Endothelial cell (in vitro differentiated cells): ENCODE data around the gene NTRK2. TPM values are rescaled to one million over a fixed set of nuclear protein-coding genes. Genes with fewer than 3 reads are reported as not detected.

Experiments used
- DNase-seq: peaks from one replicate; pipeline ENCODE4 v3.0.0; 2021; ENCODE audit warnings: low spot score
- H3K27ac Mint-ChIP-seq: one replicate; pipeline ENCODE4 v1.8.0; 2021; ENCODE audit warnings: mixed read lengths, inconsistent platforms; ENCODE audit not compliant: unreplicated experiment
- H3K27me3 Mint-ChIP-seq: one replicate; pipeline ENCODE4 v1.8.0; 2021; ENCODE audit warnings: mild to moderate bottlenecking, moderate library complexity, mixed read lengths, inconsistent platforms; ENCODE audit not compliant: unreplicated experiment
- H3K36me3 Mint-ChIP-seq: one replicate; pipeline ENCODE4 v1.8.0; 2021; ENCODE audit warnings: mild to moderate bottlenecking, low read depth, mixed read lengths, inconsistent platforms; ENCODE audit not compliant: unreplicated experiment
- H3K4me1 Mint-ChIP-seq: one replicate; pipeline ENCODE4 v1.8.0; 2021; ENCODE audit warnings: mild to moderate bottlenecking, mixed read lengths, inconsistent platforms; ENCODE audit not compliant: unreplicated experiment
- H3K4me3 Mint-ChIP-seq: one replicate; pipeline ENCODE4 v1.8.0; 2021; ENCODE audit warnings: mild to moderate bottlenecking, mixed read lengths, inconsistent platforms; ENCODE audit not compliant: unreplicated experiment
- H3K9me3 Mint-ChIP-seq: one replicate; pipeline ENCODE4 v1.8.0; 2021; ENCODE audit warnings: mixed read lengths, inconsistent platforms; ENCODE audit not compliant: unreplicated experiment
- total RNA-seq: library from RNA; stranded (reverse); fragmentation: NEBNext Ultra II Directional; extraction: Animal tissue kit (Norgen Biotek cat#: 25700); gene quantifications from one replicate; pipeline ENCODE4 v1.2.1, GENCODE V29; 2021; ENCODE audit not compliant: unreplicated experiment
- TF ChIP-seq, protein P1 (sequence below): fragments of 200-600 bp; sonication (generic); IDR thresholded peaks from one replicate; pipeline ENCODE4 v1.5.0; 2021; ENCODE audit warnings: antibody characterized with exemption; ENCODE audit not compliant: unreplicated experiment

NTRK2 gene
- total RNA-seq, 1 donor from 2014 or later, result not detected

- Mint-ChIP-seq H3K27ac (no peak overlapping the region), H3K9me3 (no peaks in the 10 kb centered on the region), H3K36me3 (no peaks in the 10 kb centered on the region), H3K27me3 (no peaks in the 10 kb centered on the region), H3K4me3 (no peak overlapping the region), H3K4me1 (no peaks in the 10 kb centered on the region)
- TF ChIP-seq, protein P1, sequence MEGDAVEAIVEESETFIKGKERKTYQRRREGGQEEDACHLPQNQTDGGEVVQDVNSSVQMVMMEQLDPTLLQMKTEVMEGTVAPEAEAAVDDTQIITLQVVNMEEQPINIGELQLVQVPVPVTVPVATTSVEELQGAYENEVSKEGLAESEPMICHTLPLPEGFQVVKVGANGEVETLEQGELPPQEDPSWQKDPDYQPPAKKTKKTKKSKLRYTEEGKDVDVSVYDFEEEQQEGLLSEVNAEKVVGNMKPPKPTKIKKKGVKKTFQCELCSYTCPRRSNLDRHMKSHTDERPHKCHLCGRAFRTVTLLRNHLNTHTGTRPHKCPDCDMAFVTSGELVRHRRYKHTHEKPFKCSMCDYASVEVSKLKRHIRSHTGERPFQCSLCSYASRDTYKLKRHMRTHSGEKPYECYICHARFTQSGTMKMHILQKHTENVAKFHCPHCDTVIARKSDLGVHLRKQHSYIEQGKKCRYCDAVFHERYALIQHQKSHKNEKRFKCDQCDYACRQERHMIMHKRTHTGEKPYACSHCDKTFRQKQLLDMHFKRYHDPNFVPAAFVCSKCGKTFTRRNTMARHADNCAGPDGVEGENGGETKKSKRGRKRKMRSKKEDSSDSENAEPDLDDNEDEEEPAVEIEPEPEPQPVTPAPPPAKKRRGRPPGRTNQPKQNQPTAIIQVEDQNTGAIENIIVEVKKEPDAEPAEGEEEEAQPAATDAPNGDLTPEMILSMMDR, result no peak
- no peak for DNase-seq
Measured at GRCh38 chr9:84785792-84786547, 116.4 kb downstream of the NTRK2 start.

GRCh38 chr9:84788803-84789462 lies 119.4 kb downstream of the NTRK2 start:
- Mint-ChIP-seq H3K27me3 (no peaks in the 10 kb centered on the region), H3K36me3 (no peaks in the 10 kb centered on the region), H3K9me3 (no peaks in the 10 kb centered on the region), H3K4me3 (no peak overlapping the region), H3K4me1 (no peaks in the 10 kb centered on the region), H3K27ac (no peak overlapping the region)
- TF ChIP-seq, protein P1, result no peak
- DNase-seq, result no peak

DNA sequence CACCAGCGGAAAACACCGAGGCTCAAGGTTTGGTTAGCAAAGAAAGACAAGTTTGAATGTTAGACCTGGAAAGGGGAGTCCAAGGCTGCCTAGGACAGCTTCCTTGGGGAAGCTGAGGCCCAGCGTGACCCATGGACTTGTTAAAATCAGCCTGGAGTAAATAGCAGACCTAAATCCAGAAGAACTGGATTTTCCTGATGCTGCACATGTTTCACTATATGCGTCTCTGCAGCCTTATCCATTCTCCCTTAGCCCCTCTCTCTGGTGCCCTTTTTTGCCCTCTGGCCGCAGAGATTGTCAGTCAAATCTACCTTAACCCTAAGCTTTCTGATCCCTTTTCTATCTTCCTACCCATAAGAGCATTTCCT lies 119.9 kb downstream of the NTRK2 start:
- TF ChIP-seq, protein P1, result no peak
- Mint-ChIP-seq H3K27ac (no peak overlapping the region), H3K36me3 (no peaks in the 10 kb centered on the region), H3K4me1 (no peaks in the 10 kb centered on the region), H3K9me3 (no peaks in the 10 kb centered on the region), H3K4me3 (no peak overlapping the region), H3K27me3 (no peaks in the 10 kb centered on the region)
- DNase-seq, result no peak

- Mint-ChIP-seq H3K4me1 (no peaks in the 10 kb centered on the region), H3K4me3 (no peak overlapping the region), H3K36me3 (no peaks in the 10 kb centered on the region), H3K9me3 (no peaks in the 10 kb centered on the region), H3K27me3 (no peaks in the 10 kb centered on the region), H3K27ac (no peak overlapping the region)
- DNase-seq, result no peak
- TF ChIP-seq, protein P1, result no peak
Measured at GRCh38 chr9:84791643-84792042, 122.1 kb downstream of the NTRK2 start.

DNA sequence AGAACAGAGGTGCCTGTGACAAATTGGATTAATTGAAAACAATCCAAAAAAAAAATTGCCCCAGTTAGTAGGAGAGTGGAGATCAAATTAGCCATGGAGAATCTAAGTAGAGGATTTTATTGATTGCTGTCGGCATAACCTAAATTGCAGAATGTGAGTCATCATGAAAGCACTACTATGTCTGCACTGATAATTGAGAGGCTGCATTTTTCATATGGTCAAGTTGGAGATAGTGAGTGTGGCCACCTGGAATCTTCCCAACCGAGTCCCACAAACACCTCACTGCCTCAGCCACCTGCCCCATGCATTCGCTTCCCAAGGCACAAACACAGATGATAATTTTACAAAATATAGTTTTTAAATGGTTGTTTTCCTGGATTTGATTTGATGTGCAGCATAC lies 123.7 kb downstream of the NTRK2 start:
- H3K4me1 Mint-ChIP-seq, result no peaks in the 10 kb centered on the region
- no peaks in the 10 kb centered on the region for H3K9me3 Mint-ChIP-seq
- DNase-seq, result no peak
- no peak overlapping the region for H3K27ac Mint-ChIP-seq
- no peak overlapping the region for H3K4me3 Mint-ChIP-seq
- no peaks in the 10 kb centered on the region for H3K27me3 Mint-ChIP-seq
- H3K36me3 Mint-ChIP-seq, result no peaks in the 10 kb centered on the region
- TF ChIP-seq, protein P1, result no peak
